ENCODE data around the gene ATG4C. TPM values are rescaled to one million over a fixed set of nuclear protein-coding genes. Genes with fewer than 3 reads are reported as not detected.

Gene ATG4C
- total RNA-seq, 1 experiment from 2014 or later: 16.0 TPM

DNA sequence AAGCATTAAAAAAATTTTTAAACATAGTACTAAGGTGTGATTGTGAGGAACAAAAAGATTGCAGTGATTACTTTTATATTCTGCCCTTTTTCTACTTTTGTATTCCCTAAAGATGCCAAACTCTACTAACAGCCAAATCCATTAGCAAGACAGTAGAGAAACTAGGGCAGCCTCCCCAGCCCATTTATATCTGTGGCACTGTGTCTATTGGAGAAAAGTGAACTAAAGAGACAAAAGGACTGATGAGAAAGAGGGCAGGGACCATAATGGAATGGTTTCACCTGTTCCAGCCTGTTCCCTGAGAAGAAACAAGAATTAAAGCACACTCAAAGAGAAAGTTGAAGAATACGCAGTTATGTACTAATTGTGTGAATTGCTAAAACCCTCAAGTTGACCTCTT lies 56.6 kb downstream of the ATG4C start:
- no peak for DNase-seq (ENCODE audit: low read depth)

GRCh38 chr1:62841587-62842169 lies 57.7 kb downstream of the ATG4C start:
- peak; percentile 59 for DNase-seq (ENCODE audit: low read depth)

GRCh38 chr1:62844030-62844429 lies 60.1 kb downstream of the ATG4C start:
- no peak for DNase-seq (ENCODE audit: low read depth)

DNA sequence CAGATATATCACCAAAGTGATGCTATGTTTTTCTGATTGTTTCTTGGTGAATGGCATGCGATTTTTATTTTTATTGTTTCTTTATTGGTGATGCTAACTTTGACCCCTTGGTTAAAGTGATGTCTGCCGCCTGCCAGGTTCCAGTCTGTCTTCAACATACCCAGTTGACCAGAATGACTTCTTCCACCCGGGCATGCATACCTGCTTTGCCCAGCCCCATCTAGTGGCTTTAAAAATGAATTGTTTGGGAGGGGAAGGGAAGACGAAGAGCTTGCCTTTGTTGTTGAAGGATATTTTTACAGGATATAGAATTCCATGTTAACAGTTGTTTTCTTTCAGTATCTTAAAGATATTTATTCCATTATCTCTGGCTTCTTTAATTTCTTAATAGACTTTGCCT lies 65.1 kb downstream of the ATG4C start:
- peak; percentile 2 for DNase-seq (ENCODE audit: low read depth)

DNA sequence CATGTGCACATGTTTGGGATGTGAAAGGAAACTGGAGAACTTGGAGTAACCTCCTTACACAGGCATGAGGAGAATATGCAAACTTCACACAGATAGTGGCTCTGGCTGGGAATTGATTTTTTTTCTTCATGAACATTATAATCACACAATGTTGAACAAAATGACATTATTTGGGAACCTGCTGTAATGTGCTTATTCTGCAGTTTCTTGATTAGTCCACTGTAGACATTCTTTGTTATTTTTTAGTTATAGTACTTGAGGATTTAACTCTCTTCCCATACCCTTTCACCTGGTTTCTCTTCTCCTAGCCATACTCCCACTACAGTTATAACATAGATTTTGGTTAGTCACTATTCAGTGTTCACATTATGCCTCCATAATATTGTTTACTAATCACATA lies 68.3 kb downstream of the ATG4C start:
- DNase-seq (ENCODE audit: low read depth): no peak

GRCh38 chr1:62856960-62857359 lies 73.0 kb downstream of the ATG4C start:
- no peak for DNase-seq (ENCODE audit: low read depth)

DNA sequence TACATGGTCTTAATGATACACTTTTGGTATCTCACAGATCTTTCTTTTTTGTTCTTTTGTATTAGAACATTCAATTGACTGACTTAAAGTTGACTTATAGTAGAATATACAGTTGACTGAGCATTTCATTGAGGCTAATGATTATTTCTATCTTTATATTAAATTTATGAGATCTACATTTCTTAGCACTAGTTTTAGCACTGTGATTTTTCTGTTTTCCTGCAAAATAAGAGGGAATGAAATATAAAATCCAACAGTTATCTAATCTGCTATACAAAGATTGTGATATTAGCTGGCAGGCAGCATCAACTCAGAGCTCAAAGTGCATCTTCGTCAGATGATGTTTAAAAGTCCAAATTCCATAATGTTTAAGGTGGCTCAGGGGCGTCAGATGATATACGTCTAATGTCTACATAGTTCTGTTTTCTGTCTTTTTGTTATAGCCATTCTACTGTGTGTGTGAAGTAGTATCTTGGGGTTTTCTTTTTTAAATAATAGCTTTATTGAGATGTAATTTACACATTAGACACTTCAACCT lies 85.4 kb downstream of the ATG4C start:
- DNase-seq (ENCODE audit: low read depth): no peak

DNA sequence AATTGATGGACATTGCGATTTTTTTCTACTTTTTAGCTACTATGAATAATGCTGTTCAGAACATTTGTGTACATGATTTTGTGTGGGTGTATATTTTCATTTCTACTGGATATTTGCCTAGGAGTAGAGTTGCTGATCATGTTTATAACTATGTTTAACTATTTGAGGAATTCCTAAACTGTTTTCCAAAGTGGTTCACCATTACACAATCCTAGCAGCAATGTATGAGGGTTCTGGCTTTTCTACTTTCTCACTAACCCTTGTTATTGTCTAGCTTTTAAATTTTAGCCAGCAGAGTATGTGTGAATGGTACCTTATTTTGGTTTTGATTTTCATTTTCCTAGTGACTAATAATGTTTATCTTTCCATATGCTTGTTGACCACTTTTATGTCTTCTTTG lies 86.2 kb downstream of the ATG4C start:
- DNase-seq (ENCODE audit: low read depth): no peak

DNA sequence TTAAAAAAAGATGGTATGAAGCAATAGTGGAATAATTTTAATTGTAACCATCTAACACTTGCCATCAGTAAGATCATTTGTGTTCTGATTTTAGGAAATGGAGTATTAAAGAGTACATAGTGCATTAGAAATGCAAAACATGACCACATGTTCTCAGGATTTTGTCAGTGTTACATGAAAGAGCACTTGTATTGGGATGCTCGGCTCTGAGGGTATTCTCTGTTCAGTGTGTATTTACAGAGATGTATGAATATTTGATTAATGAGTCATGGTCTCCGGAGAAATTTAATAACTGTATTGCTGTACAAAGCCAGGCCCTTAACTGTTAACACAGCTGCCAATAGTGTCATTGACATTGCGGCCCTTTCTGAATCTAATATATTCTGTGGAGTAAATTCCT lies 91.7 kb downstream of the ATG4C start:
- DNase-seq (ENCODE audit: low read depth): peak; percentile 65

DNA sequence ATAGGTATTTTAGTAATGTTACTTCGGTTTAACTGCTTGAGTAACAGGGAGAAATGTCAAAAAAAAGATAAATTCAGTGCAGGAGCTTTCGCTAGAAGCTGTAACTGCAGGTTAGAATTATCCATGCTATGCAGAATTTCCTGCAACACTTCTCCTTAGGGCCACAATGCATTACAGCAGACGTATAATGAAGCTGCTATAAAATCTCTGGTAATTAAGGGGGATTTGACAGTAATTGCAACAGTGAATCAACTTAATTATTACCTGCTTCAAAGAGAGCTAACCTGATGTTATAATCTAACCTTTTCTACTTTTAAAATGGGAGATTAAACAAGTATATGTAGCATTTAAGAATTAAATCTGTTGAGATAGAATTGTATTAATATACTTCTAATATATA lies 92.6 kb downstream of the ATG4C start:
- no peak for DNase-seq (ENCODE audit: low read depth)

DNA sequence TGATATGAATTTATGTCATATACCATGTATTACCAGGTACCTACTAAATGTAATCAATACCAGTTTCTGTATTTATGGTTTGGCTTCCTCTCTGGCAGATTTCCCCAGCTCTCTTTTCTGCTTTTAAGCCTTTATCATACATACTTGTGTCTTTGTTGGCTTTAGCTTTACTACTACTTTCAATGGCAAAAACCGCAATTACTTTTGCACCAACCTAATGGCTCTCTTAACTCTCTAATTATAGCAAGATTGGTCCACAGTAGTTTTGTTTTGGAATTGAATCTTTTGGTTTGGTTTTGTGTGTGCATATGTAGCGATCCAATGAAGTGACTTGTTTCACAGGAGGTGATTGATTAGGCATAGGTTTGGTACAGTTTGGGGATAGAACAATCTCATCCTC lies 93.6 kb downstream of the ATG4C start:
- DNase-seq (ENCODE audit: low read depth): no peak

GRCh38 chr1:62879962-62880361 lies 96.0 kb downstream of the ATG4C start:
- DNase-seq (ENCODE audit: low read depth): no peak

GRCh38 chr1:62882201-62883104 lies 98.5 kb downstream of the ATG4C start:
- DNase-seq (ENCODE audit: low read depth): peak; percentile 56

GRCh38 chr1:62884156-62884740 lies 100.3 kb downstream of the ATG4C start:
- DNase-seq (ENCODE audit: low read depth): no peak

GRCh38 chr1:62887799-62888507 lies 104.0 kb downstream of the ATG4C start:
- DNase-seq (ENCODE audit: low read depth): no peak

DNA sequence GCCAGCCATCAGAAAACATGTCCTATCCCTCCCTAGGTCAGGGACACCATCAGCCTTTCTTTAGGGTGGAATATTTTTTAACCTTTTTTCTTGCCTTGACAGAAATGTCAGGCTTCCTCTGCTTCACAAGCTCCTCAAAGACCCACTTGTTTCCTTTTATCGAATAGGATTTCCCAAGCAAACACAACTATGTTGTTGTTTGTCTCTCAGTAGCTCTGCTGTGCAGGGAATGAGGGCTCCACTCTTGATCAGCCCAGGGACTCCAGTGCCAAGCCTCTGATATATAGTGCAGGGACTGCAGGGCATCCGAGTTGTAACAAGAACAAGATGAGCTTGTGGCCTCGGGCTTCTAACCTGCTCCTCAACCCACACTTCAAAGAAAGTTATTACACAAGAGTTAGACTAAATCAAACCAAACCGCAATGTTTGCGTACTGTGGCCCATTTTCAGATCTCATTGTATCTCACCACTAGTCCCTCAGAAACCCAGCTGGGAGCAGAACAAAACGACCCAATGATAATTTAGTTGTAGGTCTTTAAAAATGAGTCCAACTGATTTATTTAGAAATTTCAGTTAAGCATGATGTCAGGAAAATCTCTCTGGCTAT lies 108.1 kb downstream of the ATG4C start:
- DNase-seq (ENCODE audit: low read depth): peak; percentile 71

GRCh38 chr1:62897788-62898187 lies 113.9 kb downstream of the ATG4C start:
- DNase-seq (ENCODE audit: low read depth): no peak

- DNase-seq (ENCODE audit: low read depth): no peak
Observed at GRCh38 chr1:62900566-62900965, 116.6 kb downstream of the ATG4C start.

- no peak for DNase-seq (ENCODE audit: low read depth)
Observed at GRCh38 chr1:62901650-62902049, 117.7 kb downstream of the ATG4C start.

GRCh38 chr1:62903522-62903921 lies 119.6 kb downstream of the ATG4C start:
- DNase-seq (ENCODE audit: low read depth): no peak

- no peak for DNase-seq (ENCODE audit: low read depth)
Observed at GRCh38 chr1:62903982-62904855, 120.3 kb downstream of the ATG4C start.
